ENCODE results near the gene PRR16.
"Not testable (repeated sequence)": the region's sequence is repeated elsewhere in the genome, so short reads cannot be mapped to it uniquely, and the experiment has no call there.

DNA sequence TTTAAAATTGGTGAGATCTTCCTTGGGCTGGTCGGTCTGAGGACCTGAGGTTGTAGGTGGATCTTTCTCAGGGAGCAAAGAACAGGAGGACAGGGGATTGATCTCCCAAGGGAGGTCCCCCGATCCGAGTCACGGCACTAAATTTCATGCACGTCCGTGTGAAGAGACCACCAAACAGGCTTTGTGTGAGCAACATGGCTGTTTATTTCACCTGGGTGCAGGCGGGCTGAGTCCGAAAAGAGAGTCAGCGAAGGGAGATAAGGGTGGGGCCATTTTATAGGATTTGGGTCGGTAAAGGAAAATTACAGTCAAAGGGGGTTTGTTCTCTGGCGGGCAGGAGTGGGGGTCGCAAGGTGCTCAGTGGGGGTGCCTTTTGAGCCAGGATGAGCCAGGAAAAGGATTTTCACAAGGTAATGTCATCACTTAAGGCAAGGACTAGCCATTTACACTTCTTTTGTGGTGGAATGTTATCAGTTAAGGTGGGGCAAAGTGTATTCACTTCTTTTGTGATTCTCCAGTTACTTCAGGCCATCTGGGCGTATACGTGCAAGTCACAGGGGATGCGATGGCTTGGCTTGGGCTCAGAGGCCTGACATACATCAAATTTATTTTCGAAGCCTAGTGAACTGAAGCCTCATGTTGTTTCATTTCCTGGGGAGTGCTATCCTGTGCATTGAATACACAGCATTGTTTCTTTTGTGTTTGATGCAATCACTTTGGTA lies 238.9 kb downstream of the PRR16 start:
- TF ChIP-seq, protein P1, sequence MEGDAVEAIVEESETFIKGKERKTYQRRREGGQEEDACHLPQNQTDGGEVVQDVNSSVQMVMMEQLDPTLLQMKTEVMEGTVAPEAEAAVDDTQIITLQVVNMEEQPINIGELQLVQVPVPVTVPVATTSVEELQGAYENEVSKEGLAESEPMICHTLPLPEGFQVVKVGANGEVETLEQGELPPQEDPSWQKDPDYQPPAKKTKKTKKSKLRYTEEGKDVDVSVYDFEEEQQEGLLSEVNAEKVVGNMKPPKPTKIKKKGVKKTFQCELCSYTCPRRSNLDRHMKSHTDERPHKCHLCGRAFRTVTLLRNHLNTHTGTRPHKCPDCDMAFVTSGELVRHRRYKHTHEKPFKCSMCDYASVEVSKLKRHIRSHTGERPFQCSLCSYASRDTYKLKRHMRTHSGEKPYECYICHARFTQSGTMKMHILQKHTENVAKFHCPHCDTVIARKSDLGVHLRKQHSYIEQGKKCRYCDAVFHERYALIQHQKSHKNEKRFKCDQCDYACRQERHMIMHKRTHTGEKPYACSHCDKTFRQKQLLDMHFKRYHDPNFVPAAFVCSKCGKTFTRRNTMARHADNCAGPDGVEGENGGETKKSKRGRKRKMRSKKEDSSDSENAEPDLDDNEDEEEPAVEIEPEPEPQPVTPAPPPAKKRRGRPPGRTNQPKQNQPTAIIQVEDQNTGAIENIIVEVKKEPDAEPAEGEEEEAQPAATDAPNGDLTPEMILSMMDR (IDR thresholded peaks at IDR 0.05) = not testable (repeated sequence)
- not testable (repeated sequence) for TF ChIP-seq POLR2AphosphoS5 (IDR thresholded peaks at IDR 0.05)
